Measurements from ENCODE around the gene SDHA. TPM values are rescaled to one million over a fixed set of nuclear protein-coding genes. Genes with fewer than 3 reads are reported as not detected.
"Not testable (repeated sequence)": the region's sequence is repeated elsewhere in the genome, so short reads cannot be mapped to it uniquely, and the experiment has no call there.

SDHA gene
- total RNA-seq, 1 donor = 186 TPM

- H3K4me3 ChIP-seq (ENCODE audit: low read length) = no peak within 1 kb of the TSS
- no peaks in the 10 kb centered on the region for H3K9me3 ChIP-seq (ENCODE audit: low read depth, low read length)
- H3K4me1 ChIP-seq (ENCODE audit: insufficient read depth, low read length) = peaks cover 4% of the 10 kb centered on the region
- H3K27me3 ChIP-seq (ENCODE audit: insufficient read depth, low read length) = no peaks in the 10 kb centered on the region
Observed at GRCh38 chr5:191036-191948, 26.8 kb upstream of the SDHA start, which contains the start of gene LRRC14B. Gene LRRC14B, plus strand, starts transcription at chr5:191495. Its CDS starts 44 bp downstream, at chr5:191539.

GRCh38 chr5:191949-192690 is 26.0 kb upstream of the SDHA start:
- no peak overlapping the region for H3K4me3 ChIP-seq (ENCODE audit: low read length)

GRCh38 chr5:192691-192969 is 25.5 kb upstream of the SDHA start:
- H3K9me3 ChIP-seq (ENCODE audit: low read depth, low read length) = no peaks in the 10 kb centered on the region
- H3K27me3 ChIP-seq (ENCODE audit: insufficient read depth, low read length) = no peaks in the 10 kb centered on the region
- peaks cover 4% of the 10 kb centered on the region for H3K4me1 ChIP-seq (ENCODE audit: insufficient read depth, low read length)
- H3K4me3 ChIP-seq (ENCODE audit: low read length) = no peak overlapping the region

More at GRCh38 chr5:191949-192690, 26.0 kb upstream of the SDHA start:
- no peaks in the 10 kb centered on the region for H3K9me3 ChIP-seq (ENCODE audit: low read depth, low read length)
- peaks cover 4% of the 10 kb centered on the region for H3K4me1 ChIP-seq (ENCODE audit: insufficient read depth, low read length)
- no peaks in the 10 kb centered on the region for H3K27me3 ChIP-seq (ENCODE audit: insufficient read depth, low read length)

DNA sequence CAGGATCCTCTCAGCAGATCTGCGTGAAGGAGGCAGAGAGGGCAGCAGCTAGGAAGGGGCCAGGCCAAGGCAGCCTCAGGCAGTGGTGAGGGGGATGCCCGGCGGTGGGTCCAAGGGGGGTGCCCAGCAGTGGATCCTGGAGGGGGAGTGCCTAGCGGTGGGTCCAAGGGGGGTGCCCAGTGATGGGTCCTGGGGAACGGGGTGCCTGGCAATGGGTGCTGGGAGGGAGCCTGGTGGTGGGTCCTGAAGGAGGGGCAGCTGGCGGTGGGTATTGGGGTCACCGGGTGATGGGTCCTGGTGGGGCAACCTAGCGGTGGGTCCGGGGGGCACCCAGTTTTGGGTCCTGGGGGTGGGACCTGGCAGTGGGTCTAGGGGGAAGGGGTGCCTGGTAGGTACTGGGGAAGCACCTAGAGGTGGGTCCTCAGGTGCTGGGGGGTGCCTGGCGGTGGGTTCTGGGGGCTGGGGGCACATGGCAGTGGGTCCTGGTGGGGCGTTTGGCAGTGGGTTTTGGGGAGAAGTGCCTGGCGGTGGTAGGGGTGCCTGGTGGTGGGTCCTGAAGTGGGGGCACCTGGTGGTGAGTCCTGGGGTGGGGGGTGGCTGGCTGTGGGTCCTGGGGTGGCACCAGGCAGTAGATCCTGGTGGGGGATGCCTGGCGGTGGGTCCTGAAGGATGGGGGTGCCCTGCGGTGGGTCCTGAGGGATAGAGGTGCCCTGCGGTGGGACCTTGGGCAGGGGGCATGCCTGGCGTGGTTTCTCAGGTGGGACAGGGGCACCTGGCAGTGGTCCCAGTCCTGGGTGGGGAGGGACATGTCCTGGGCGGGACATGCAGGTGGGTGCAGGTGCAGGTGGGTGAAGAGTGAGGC is 24.9 kb upstream of the SDHA start:
- Histone ChIP-seq H3K4me1 (ENCODE audit: insufficient read depth, low read length) (peaks cover 3% of the 10 kb centered on the region), H3K27me3 (ENCODE audit: insufficient read depth, low read length) (no peaks in the 10 kb centered on the region), H3K9me3 (ENCODE audit: low read depth, low read length) (no peaks in the 10 kb centered on the region), H3K4me3 (ENCODE audit: low read length) (no peak overlapping the region)

DNA sequence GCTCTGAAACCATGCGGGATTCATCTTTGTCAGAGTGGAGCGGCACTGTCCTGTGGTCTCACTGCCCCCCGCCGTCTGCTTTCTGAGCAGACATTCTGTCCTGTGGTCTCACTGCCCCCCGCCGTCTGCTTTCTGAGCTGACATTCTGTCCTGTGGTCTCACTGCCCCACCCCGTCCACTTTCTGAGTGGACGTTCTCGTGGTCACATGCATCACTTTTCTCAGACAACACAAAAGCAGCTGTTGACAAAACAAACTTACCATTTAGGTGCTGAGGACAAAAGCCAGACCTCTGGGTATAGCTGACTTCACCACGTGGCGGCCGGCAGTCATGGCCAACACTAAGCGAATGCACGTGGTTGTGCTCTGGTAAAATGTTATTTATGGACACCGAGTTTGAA is 24.0 kb upstream of the SDHA start:
- Histone ChIP-seq H3K27me3 (ENCODE audit: insufficient read depth, low read length) (no peaks in the 10 kb centered on the region), H3K9me3 (ENCODE audit: low read depth, low read length) (no peaks in the 10 kb centered on the region), H3K4me3 (ENCODE audit: low read length) (no peak overlapping the region), H3K4me1 (ENCODE audit: insufficient read depth, low read length) (no peaks in the 10 kb centered on the region)

- H3K9me3 ChIP-seq (ENCODE audit: low read depth, low read length) = no peaks in the 10 kb centered on the region
- H3K27me3 ChIP-seq (ENCODE audit: insufficient read depth, low read length) = no peaks in the 10 kb centered on the region
- H3K4me1 ChIP-seq (ENCODE audit: insufficient read depth, low read length) = no peaks in the 10 kb centered on the region
- H3K4me3 ChIP-seq (ENCODE audit: low read length) = no peak overlapping the region
Observed at GRCh38 chr5:194603-195209, 23.4 kb upstream of the SDHA start.

GRCh38 chr5:195401-196160 is 22.5 kb upstream of the SDHA start:
- H3K9me3 ChIP-seq (ENCODE audit: low read depth, low read length) = no peaks in the 10 kb centered on the region
- no peak overlapping the region for H3K4me3 ChIP-seq (ENCODE audit: low read length)
- no peaks in the 10 kb centered on the region for H3K27me3 ChIP-seq (ENCODE audit: insufficient read depth, low read length)
- no peaks in the 10 kb centered on the region for H3K4me1 ChIP-seq (ENCODE audit: insufficient read depth, low read length)

DNA sequence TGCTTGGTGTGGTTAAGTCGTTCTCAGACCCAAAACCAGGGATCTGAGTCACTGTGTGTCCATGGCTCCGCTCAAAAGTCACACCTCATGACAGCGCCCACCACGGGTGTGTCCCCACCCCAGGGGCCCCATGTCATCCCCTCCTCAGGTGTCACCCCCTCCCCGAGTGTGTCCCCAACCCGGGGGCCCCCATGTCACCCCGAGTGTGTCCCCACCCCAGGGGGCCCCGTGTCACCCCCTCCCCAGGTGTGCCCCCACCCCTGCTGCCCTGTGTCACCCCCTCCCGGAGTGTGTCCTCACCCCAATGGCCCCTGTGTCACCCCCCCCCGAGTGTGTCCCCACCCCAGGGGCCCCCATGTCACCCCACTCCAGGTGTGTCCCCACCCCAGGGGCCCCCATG is 21.8 kb upstream of the SDHA start:
- no peaks in the 10 kb centered on the region for H3K4me1 ChIP-seq (ENCODE audit: insufficient read depth, low read length)
- H3K27me3 ChIP-seq (ENCODE audit: insufficient read depth, low read length) = no peaks in the 10 kb centered on the region
- no peak overlapping the region for H3K4me3 ChIP-seq (ENCODE audit: low read length)
- H3K9me3 ChIP-seq (ENCODE audit: low read depth, low read length) = no peaks in the 10 kb centered on the region

DNA sequence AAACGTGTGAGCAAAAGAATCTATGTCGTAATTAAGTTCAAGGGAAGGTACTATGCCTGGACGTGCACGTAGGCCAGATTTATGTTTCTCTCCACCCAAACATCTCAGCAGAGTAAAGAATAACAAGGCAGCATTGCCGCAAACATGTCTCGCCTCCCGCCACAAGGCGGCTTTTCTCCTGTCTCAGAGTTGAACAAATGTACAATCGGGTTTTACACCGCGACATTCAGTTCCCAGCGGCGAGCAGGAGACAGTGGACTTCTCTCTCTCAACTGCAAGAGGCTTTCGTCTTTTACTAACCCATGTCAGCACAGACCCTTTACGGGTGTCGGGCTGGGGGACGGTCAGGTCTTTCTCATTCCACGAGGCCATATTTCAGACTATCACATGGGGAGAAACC is 21.1 kb upstream of the SDHA start:
- not testable (repeated sequence) for H3K4me3 ChIP-seq (ENCODE audit: low read length); H3K27me3 ChIP-seq (ENCODE audit: insufficient read depth, low read length); H3K9me3 ChIP-seq (ENCODE audit: low read depth, low read length); H3K4me1 ChIP-seq (ENCODE audit: insufficient read depth, low read length)

DNA sequence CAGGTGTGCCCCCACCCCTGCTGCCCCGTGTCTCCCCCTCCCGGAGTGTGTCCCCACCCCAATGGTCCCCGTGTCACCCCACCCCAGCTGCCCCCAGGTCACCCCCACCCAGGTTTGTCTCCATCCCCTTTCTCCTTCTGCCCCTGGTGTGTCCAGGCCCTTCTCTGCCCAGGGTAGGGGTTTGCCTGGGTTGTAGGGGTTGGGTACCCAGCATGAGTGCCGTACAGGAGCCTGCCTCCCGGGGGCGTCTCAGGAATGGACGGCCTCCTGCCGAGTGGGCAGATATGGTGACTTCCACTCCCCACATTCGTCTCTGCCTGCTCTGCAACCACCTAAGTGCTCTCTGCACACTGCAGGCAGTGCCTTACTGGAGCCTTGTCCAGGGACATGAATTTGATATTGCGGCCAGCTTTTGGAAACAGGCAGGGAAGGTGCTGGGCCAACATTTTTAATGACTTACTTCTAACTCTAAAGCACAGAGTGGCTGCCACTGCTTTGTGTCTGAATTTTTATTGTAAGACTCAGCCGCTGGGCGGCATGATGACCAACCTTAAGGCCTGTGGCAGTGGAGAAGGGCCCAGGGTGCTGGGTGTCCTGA is 20.1 kb upstream of the SDHA start:
- Histone ChIP-seq H3K27me3 (ENCODE audit: insufficient read depth, low read length) (no peaks in the 10 kb centered on the region), H3K4me3 (ENCODE audit: low read length) (no peak overlapping the region), H3K9me3 (ENCODE audit: low read depth, low read length) (no peaks in the 10 kb centered on the region), H3K4me1 (ENCODE audit: insufficient read depth, low read length) (no peaks in the 10 kb centered on the region)

DNA sequence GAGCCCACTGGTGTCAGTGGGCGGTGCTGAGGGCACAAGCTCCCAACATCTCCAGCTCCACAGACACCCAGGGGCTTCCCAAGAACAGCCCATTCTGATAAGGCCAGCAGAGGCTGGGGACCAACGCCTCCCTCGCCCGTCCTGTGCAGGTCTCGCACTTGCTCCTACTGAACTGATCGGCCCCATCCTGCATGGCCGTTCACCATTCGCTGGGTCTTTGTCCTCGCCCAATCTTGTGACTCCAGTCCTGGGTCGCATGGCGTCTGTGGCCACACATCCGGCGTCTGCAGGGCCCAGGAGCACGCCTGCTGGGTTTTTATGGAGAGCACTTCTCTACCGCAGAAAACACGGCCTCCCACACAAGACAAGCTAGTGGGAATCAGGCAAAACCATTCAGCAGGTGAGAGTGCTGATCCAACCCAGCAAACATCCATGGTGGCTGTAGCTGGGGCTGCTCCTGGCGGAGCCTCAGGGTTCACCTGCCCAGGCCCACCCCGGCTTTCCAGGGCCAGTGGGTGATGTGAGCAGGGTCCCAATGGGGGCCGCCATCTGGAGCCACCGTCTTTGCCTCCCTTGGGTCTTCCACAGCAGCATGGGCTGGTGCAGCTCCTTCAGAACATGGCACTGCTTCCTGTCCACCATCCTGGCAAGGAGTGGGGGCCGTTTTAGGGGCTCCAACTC is 19.5 kb upstream of the SDHA start:
- H3K27me3 ChIP-seq (ENCODE audit: insufficient read depth, low read length) = no peaks in the 10 kb centered on the region
- H3K4me3 ChIP-seq (ENCODE audit: low read length) = no peak overlapping the region
- H3K4me1 ChIP-seq (ENCODE audit: insufficient read depth, low read length) = no peaks in the 10 kb centered on the region
- no peaks in the 10 kb centered on the region for H3K9me3 ChIP-seq (ENCODE audit: low read depth, low read length)

- Histone ChIP-seq H3K4me3 (ENCODE audit: low read length) (no peak overlapping the region), H3K9me3 (ENCODE audit: low read depth, low read length) (no peaks in the 10 kb centered on the region), H3K4me1 (ENCODE audit: insufficient read depth, low read length) (no peaks in the 10 kb centered on the region), H3K27me3 (ENCODE audit: insufficient read depth, low read length) (no peaks in the 10 kb centered on the region)
Observed at GRCh38 chr5:199197-199949, 18.7 kb upstream of the SDHA start.

All from mononuclear cell (primary cell).